Omental fat pad (tissue), 4 donors: Measurements from ENCODE around the gene ACTR6. TPM values are rescaled to one million over a fixed set of nuclear protein-coding genes. Genes with fewer than 3 reads are reported as not detected.

Experiments
- ATAC-seq: fragments of 150-250 bp; one replicate; pipeline ENCODE4 v1.9.1; 2016; ENCODE audit warnings: mild to moderate bottlenecking, moderate library complexity; ENCODE audit not compliant: low FRiP score
- DNase-seq: peaks from one replicate; pipeline ENCODE4 v3.0.0-alpha.2; 2019; ENCODE audit warnings: low spot score
- CTCF ChIP-seq, 3 donors: fragments of 450-650 bp; IDR thresholded peaks; one replicate each; pipeline ENCODE4 v1.5.1; 2016 to 2017; ENCODE audit warnings: antibody characterized with exemption in 3 of 3, mild to moderate bottlenecking in 3 of 3, moderate library complexity in 2 of 3
- total RNA-seq, 4 donors: library from RNA; depleted of rRNA; stranded (reverse); fragments of >200 nt; gene quantifications; one replicate each; pipeline ENCODE4 v1.1.0, GENCODE V29; 2016

The ACTR6 gene
- total RNA-seq, 4 donors from 2014 or later: 9.5 to 14.3 (median 11.6) TPM

GRCh38 chr12:100207311-100207710, 6.7 kb downstream of the ACTR6 start:
- no peak for DNase-seq
- TF ChIP-seq CTCF (IDR thresholded peaks at IDR 0.05): no peak

GRCh38 chr12:100208834-100209233, 8.2 kb downstream of the ACTR6 start:
- ATAC-seq: no peak
- DNase-seq: no peak
- TF ChIP-seq CTCF (IDR thresholded peaks at IDR 0.05): no peak

More at GRCh38 chr12:100207311-100207710, 6.7 kb downstream of the ACTR6 start:
- ATAC-seq: no peak

- ATAC-seq (no peak), DNase-seq (no peak)
- TF ChIP-seq CTCF (IDR thresholded peaks at IDR 0.05): no peak
Observed at GRCh38 chr12:100211698-100212097, 11.1 kb downstream of the ACTR6 start.

- no peak for TF ChIP-seq CTCF (IDR thresholded peaks at IDR 0.05)
- ATAC-seq (no peak), DNase-seq (no peak)
Observed at GRCh38 chr12:100213016-100213891, 12.6 kb downstream of the ACTR6 start.

GRCh38 chr12:100214518-100214917, 13.9 kb downstream of the ACTR6 start:
- no peak for ATAC-seq
- no peak for DNase-seq
- no peak for TF ChIP-seq CTCF (IDR thresholded peaks at IDR 0.05)

- ATAC-seq (peak; percentile 71), DNase-seq (no peak)
- no peak for TF ChIP-seq CTCF (IDR thresholded peaks at IDR 0.05)
Observed at GRCh38 chr12:100215209-100215608, 14.6 kb downstream of the ACTR6 start.

GRCh38 chr12:100216337-100216736, 15.7 kb downstream of the ACTR6 start:
- no peak for TF ChIP-seq CTCF (IDR thresholded peaks at IDR 0.05)
- no peak for DNase-seq
- no peak for ATAC-seq
